Measurements from ENCODE around the gene SNRPB.

The SNRPB gene

DNA sequence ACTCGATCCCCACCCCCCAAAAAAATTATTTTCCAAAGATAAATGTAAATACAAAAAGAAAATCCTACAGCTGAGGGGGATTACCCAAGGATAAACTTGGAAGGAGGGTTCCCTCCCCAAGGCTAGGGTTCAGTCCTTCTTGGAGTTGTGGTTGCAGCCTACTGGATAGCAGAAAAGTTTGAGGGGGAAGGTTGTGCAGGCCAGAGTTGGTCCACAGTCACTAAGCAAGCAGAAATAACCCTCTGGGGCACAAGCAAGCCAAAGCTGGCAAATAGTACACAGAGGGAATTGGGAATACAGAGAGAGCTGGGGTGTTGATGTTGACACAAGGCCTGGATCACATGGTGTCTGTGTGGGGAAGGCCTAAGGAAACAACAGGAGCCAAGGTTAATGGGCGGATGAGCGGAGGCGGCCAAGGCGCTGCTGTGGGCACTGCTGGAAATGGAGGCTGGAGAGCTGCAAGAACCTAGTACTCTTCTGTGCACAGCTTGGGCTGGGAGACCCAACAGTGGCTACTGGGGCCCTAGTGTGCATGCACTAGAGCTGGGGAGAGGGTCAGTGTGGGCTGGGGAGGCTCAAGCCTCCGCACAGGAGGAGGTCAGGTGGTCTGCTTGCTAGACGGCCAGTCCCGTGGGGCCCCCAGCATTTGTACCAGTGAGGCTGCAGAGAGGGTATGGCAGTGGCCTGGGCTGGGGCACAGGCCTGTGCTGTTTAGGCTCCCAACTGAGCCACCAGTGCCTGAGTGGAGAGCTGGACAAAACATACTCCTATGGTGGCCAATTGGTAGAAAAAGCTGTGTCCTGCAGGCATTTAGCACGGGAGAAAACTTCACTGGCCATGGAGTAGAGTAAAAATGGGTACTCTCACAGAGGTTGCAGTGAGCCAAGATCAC, 5.5 kb upstream of the SNRPB start:
- peaks cover 0 to 5% of the 10 kb centered on the region in 2 donors for H3K36me3 ChIP-seq (ENCODE audit: control insufficient read depth in 1 of 2, insufficient read depth in 2 of 2, low read length in 2 of 2)
- no peaks in the 10 kb centered on the region for H3K4me1 ChIP-seq (ENCODE audit: control insufficient read depth in 1 of 2, insufficient read depth in 2 of 2, low read length in 2 of 2)
- no peaks in the 10 kb centered on the region for H3K27me3 ChIP-seq (ENCODE audit: control insufficient read depth in 1 of 2, insufficient read depth in 2 of 2, low read length in 2 of 2)
- H3K27ac ChIP-seq (ENCODE audit: low read depth, low read length) = no peak overlapping the region
- H3K4me3 ChIP-seq (ENCODE audit: low read depth in 1 of 2, low read length in 2 of 2) = no peak overlapping the region
- peaks cover 0 to 5% of the 10 kb centered on the region in 2 donors for H3K9me3 ChIP-seq (ENCODE audit: control insufficient read depth in 1 of 2, low read length in 2 of 2)
- no peak overlapping the region for H3K9ac ChIP-seq (ENCODE audit: low read depth in 1 of 2, low read length in 2 of 2)

DNA sequence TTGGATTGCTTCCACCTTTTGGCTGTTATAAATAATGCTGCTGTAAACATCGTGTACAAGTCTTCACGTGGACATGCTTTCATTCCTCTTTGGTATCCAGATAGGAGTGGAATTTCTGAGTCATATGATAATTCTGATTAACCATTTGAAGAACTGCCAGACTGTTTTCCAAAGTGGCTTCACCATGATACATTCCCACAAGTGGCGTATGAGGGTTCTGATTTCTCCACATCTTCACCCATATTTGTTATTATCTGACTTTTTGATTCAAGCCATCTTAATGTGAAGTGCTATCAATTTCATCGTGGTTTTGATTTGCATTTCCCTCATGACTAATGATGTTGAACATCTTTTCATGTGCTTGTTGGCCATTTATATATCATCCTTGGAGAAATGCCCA, 2.9 kb upstream of the SNRPB start:
- Histone ChIP-seq H3K9me3 (ENCODE audit: control insufficient read depth in 1 of 2, low read length in 2 of 2) (no peaks in the 10 kb centered on the region), H3K9ac (ENCODE audit: low read depth in 1 of 2, low read length in 2 of 2) (no peak overlapping the region), H3K4me1 (ENCODE audit: control insufficient read depth in 1 of 2, insufficient read depth in 2 of 2, low read length in 2 of 2) (peaks cover 9 to 14% of the 10 kb centered on the region in 2 donors), H3K4me3 (ENCODE audit: low read depth in 1 of 2, low read length in 2 of 2) (no peak overlapping the region), H3K27me3 (ENCODE audit: control insufficient read depth in 1 of 2, insufficient read depth in 2 of 2, low read length in 2 of 2) (no peaks in the 10 kb centered on the region), H3K36me3 (ENCODE audit: control insufficient read depth in 1 of 2, insufficient read depth in 2 of 2, low read length in 2 of 2) (no peaks in the 10 kb centered on the region), H3K27ac (ENCODE audit: low read depth, low read length) (no peak overlapping the region)

DNA sequence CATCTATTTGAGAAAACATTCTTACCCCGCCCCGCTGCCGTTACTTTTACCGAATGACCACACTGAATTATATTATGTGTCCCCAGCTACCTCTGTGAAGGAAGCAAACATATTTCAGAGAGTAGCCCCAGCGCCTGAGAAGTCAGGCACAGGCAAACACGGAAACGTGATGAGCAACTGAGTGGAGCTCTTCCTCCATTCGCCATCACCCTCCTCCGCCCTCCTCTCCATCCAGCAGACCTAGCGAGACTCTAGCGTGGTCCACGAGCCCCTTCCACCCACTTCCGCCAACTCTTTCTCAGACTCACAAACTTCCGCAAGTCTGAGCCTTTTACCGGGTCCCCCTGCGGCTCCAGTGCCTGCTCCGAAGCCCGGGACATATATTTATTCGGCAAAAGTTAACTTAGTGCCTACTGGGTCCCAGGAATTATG, 582 bp downstream of the SNRPB start:
- Histone ChIP-seq H3K27me3 (ENCODE audit: control insufficient read depth in 1 of 2, insufficient read depth in 2 of 2, low read length in 2 of 2) (no peaks in the 10 kb centered on the region), H3K9me3 (ENCODE audit: control insufficient read depth in 1 of 2, low read length in 2 of 2) (no peaks in the 10 kb centered on the region), H3K9ac (ENCODE audit: low read depth in 1 of 2, low read length in 2 of 2) (peak overlapping the region; percentile 89 to 90), H3K4me3 (ENCODE audit: low read depth in 1 of 2, low read length in 2 of 2) (peak overlapping the region; percentile 82 to 91), H3K27ac (ENCODE audit: low read depth, low read length) (peak overlapping the region; percentile 87), H3K4me1 (ENCODE audit: control insufficient read depth in 1 of 2, insufficient read depth in 2 of 2, low read length in 2 of 2) (peaks cover 16 to 21% of the 10 kb centered on the region in 2 donors), H3K36me3 (ENCODE audit: control insufficient read depth in 1 of 2, insufficient read depth in 2 of 2, low read length in 2 of 2) (peaks cover 24 to 25% of the 10 kb centered on the region in 2 donors)

DNA sequence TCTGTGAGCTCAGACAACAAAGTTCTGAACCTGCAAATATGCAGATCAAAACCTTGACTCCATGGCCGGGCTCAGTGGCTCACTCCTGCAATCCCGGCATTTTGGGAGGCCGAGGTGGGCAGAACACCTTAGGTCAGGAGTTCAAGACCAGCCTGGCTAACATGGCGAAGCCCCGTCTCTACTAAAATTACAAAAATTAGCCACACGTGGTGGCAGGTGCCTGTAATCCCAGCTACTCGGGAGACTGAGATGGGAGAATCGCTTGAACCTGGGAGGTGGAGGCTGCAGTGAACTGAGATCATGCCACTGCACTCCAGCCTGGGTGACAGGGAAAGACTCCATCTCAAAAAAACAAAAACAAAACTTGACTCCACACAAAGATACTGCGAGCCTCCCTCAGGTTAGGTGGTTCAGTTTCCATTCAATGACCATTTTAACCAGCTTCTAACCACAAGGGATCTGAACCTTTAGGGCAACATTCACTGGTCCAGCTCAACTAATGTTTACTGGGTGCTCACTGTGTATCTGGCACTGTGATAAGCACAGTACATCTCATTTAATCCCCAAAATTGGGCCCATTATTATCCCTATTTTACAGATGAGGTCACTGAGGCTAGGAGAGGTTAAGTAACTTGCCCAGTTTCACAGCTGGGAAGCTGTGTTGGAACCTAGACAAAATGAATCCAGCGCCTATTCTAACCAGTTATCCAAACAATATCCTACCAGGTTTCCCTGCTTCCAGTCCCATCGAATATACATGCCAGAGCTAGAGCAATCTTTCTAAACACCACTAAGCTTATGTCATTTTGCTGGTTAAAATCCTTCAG, 1.8 kb downstream of the SNRPB start:
- Histone ChIP-seq H3K9me3 (ENCODE audit: control insufficient read depth in 1 of 2, low read length in 2 of 2) (no peaks in the 10 kb centered on the region), H3K27ac (ENCODE audit: low read depth, low read length) (no peak overlapping the region), H3K4me3 (ENCODE audit: low read depth in 1 of 2, low read length in 2 of 2) (peak overlapping the region; percentile 24 to 82), H3K4me1 (ENCODE audit: control insufficient read depth in 1 of 2, insufficient read depth in 2 of 2, low read length in 2 of 2) (peaks cover 16 to 21% of the 10 kb centered on the region in 2 donors), H3K9ac (ENCODE audit: low read depth in 1 of 2, low read length in 2 of 2) (peak overlapping the region; percentile 44 to 89), H3K27me3 (ENCODE audit: control insufficient read depth in 1 of 2, insufficient read depth in 2 of 2, low read length in 2 of 2) (no peaks in the 10 kb centered on the region), H3K36me3 (ENCODE audit: control insufficient read depth in 1 of 2, insufficient read depth in 2 of 2, low read length in 2 of 2) (peaks cover 34 to 37% of the 10 kb centered on the region in 2 donors)

DNA sequence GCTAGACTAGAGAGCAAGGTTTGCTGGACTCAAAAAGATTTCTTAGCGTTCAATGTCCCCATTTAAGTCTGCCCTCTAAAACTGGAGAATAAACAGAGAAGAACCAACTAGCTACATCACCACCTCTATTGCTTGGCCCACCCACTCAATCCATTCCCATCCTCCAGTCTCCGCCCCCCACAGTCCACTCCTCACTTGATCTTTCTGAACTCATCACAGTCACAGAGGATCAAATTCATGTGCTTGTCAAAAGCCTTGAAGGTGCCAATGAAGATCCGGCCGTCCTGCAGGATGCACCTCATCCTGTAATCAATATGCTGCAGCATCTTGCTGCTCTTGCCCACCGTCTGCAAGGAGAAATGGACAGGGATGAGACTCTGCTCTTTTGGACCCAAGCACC, 3.2 kb downstream of the SNRPB start:
- Histone ChIP-seq H3K4me1 (ENCODE audit: control insufficient read depth in 1 of 2, insufficient read depth in 2 of 2, low read length in 2 of 2) (peaks cover 16 to 21% of the 10 kb centered on the region in 2 donors), H3K9ac (ENCODE audit: low read depth in 1 of 2, low read length in 2 of 2) (no peak overlapping the region), H3K4me3 (ENCODE audit: low read depth in 1 of 2, low read length in 2 of 2) (no peak overlapping the region), H3K27ac (ENCODE audit: low read depth, low read length) (no peak overlapping the region), H3K9me3 (ENCODE audit: control insufficient read depth in 1 of 2, low read length in 2 of 2) (no peaks in the 10 kb centered on the region), H3K27me3 (ENCODE audit: control insufficient read depth in 1 of 2, insufficient read depth in 2 of 2, low read length in 2 of 2) (no peaks in the 10 kb centered on the region), H3K36me3 (ENCODE audit: control insufficient read depth in 1 of 2, insufficient read depth in 2 of 2, low read length in 2 of 2) (peaks cover 48 to 51% of the 10 kb centered on the region in 2 donors)

DNA sequence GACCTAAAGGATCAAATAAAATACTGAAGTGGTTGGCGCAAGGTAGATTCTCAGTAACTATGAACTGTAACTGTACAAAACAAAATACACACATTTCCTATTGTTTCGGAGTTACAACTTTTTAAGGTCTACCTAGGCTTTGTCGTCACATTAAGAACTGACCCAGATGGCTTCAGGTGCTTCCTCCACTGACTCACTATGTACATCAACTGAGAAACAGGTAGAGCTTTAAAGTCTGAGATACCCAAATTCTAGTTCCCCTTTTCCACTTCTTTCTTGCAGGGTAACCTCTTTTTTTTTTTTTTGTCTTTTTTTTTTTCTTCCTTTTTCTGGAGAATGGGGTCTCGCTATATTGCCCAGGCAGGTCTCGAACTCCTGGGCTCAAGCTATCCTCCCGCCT, 5.5 kb downstream of the SNRPB start:
- Histone ChIP-seq H3K27me3 (ENCODE audit: control insufficient read depth in 1 of 2, insufficient read depth in 2 of 2, low read length in 2 of 2) (no peaks in the 10 kb centered on the region), H3K4me3 (ENCODE audit: low read depth in 1 of 2, low read length in 2 of 2) (no peak overlapping the region), H3K36me3 (ENCODE audit: control insufficient read depth in 1 of 2, insufficient read depth in 2 of 2, low read length in 2 of 2) (peaks cover 68 to 74% of the 10 kb centered on the region in 2 donors), H3K9ac (ENCODE audit: low read depth in 1 of 2, low read length in 2 of 2) (no peak overlapping the region), H3K4me1 (ENCODE audit: control insufficient read depth in 1 of 2, insufficient read depth in 2 of 2, low read length in 2 of 2) (peaks cover 16 to 21% of the 10 kb centered on the region in 2 donors), H3K27ac (ENCODE audit: low read depth, low read length) (no peak overlapping the region), H3K9me3 (ENCODE audit: control insufficient read depth in 1 of 2, low read length in 2 of 2) (no peaks in the 10 kb centered on the region)

DNA sequence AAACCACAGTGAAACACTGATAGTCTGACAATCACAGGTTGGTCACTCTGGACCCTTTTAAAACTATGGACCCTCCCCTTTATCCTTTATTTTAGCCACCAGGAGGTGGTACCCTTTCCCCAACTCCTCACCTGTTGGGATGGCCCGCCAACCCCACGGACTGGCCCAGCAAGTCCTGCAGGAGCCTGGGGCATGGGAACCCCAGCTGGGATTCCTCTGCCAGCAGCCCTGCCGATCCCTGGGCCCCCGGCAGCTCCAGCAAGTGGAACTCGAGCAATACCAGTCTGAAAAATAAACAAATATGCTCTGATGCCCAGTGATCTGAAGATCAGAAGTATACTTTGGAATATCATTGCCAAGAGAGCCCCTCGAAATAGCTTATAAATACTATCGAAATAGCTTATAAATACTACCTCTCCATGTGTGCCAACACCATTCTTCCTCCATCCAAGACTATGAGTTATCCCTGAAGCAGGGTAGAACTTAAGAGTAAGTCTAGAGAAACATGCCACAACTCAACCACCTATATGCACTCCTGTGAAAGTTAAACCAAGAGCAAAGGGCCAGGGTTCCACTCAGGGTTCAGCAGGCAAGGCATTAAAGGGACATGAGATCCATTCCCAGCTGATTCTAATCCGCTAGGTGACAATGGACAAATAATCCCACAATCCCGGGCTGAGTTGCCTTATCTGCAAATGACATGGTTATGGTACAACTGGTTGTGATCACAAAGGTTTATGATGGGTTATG, 6.8 kb downstream of the SNRPB start:
- H3K4me3 ChIP-seq (ENCODE audit: low read depth in 1 of 2, low read length in 2 of 2) = no peak overlapping the region
- peaks cover 5 to 15% of the 10 kb centered on the region in 2 donors for H3K4me1 ChIP-seq (ENCODE audit: control insufficient read depth in 1 of 2, insufficient read depth in 2 of 2, low read length in 2 of 2)
- no peak overlapping the region for H3K27ac ChIP-seq (ENCODE audit: low read depth, low read length)
- H3K9ac ChIP-seq (ENCODE audit: low read depth in 1 of 2, low read length in 2 of 2) = no peak overlapping the region
- no peaks in the 10 kb centered on the region for H3K9me3 ChIP-seq (ENCODE audit: control insufficient read depth in 1 of 2, low read length in 2 of 2)
- no peaks in the 10 kb centered on the region for H3K27me3 ChIP-seq (ENCODE audit: control insufficient read depth in 1 of 2, insufficient read depth in 2 of 2, low read length in 2 of 2)
- H3K36me3 ChIP-seq (ENCODE audit: control insufficient read depth in 1 of 2, insufficient read depth in 2 of 2, low read length in 2 of 2) = peaks cover 68 to 86% of the 10 kb centered on the region in 2 donors

DNA sequence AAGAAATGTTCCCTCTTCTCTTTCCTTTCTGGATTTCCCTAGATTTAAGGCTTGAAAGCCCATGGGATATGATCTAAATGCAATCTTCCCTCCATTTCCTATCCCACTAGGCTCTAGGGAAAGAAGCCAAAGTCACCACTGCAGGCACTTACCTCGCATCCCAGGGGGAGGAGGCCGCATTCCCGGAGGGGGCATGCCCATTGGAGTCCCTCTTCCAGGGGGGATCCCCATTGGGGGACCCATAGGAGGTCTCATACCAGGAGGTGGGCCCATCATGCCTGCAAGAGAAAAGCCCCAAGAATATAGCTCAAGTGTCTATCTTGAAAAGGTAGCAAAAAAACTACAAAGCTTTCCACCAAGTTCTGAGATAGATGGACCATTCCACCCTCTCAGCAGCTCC, 8.1 kb downstream of the SNRPB start:
- Histone ChIP-seq H3K9ac (ENCODE audit: low read depth in 1 of 2, low read length in 2 of 2) (no peak overlapping the region), H3K27ac (ENCODE audit: low read depth, low read length) (no peak overlapping the region), H3K4me1 (ENCODE audit: control insufficient read depth in 1 of 2, insufficient read depth in 2 of 2, low read length in 2 of 2) (peaks cover 0 to 2% of the 10 kb centered on the region in 2 donors), H3K36me3 (ENCODE audit: control insufficient read depth in 1 of 2, insufficient read depth in 2 of 2, low read length in 2 of 2) (peaks cover 66 to 84% of the 10 kb centered on the region in 2 donors), H3K27me3 (ENCODE audit: control insufficient read depth in 1 of 2, insufficient read depth in 2 of 2, low read length in 2 of 2) (no peaks in the 10 kb centered on the region), H3K4me3 (ENCODE audit: low read depth in 1 of 2, low read length in 2 of 2) (no peak overlapping the region), H3K9me3 (ENCODE audit: control insufficient read depth in 1 of 2, low read length in 2 of 2) (no peaks in the 10 kb centered on the region)

DNA sequence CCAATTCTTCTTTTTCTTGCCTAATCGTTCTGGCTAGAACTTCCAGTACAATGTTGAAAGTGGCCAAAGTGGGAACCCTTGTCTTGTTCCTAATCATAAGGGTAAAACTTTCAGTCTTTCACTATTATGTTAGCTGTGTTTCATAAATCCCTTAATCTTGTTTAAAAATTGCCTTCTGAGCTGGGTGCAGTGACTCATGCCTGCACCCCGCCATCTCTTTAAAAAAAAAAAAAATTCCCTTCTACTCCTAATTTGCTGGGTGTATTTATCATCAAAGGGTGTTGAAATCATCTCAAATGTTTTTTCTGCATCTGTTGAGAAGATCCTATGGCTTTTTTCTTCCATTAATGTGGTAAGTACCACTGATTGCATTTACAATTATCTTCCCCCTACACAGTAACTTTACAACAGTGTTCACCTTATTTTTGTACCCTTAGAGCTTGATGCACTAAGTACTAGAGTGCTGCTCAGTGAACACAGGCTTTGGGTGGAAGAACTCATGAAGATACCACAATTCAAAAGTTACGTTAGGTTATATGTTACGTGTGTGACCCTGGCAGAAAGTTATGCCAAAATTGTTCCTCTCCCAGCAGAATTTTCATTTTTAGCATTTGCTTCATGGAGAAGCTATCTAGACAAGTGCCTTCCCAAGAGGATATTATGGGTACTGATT, 9.7 kb downstream of the SNRPB start:
- Histone ChIP-seq H3K9me3 (ENCODE audit: control insufficient read depth in 1 of 2, low read length in 2 of 2) (no peaks in the 10 kb centered on the region), H3K27me3 (ENCODE audit: control insufficient read depth in 1 of 2, insufficient read depth in 2 of 2, low read length in 2 of 2) (no peaks in the 10 kb centered on the region), H3K27ac (ENCODE audit: low read depth, low read length) (no peak overlapping the region), H3K4me1 (ENCODE audit: control insufficient read depth in 1 of 2, insufficient read depth in 2 of 2, low read length in 2 of 2) (no peaks in the 10 kb centered on the region), H3K9ac (ENCODE audit: low read depth in 1 of 2, low read length in 2 of 2) (no peak overlapping the region), H3K36me3 (ENCODE audit: control insufficient read depth in 1 of 2, insufficient read depth in 2 of 2, low read length in 2 of 2) (peaks cover 53 to 70% of the 10 kb centered on the region in 2 donors), H3K4me3 (ENCODE audit: low read depth in 1 of 2, low read length in 2 of 2) (no peak overlapping the region)

All from duodenal mucosa (tissue), 2 donors.